NB4 (cell line): Measurements from ENCODE around the gene C4orf50.

Experiments
- CTCF ChIP-seq: IDR thresholded peaks from one replicate; pipeline ENCODE4 v1.5.1; 2012; ENCODE audit warnings: low read depth, low read length
- MAX ChIP-seq: IDR thresholded peaks from 2 replicates; pipeline ENCODE4 v1.6.1; 2011; ENCODE audit warnings: low read depth, low read length
- POLR2A ChIP-seq: IDR thresholded peaks from 2 replicates; pipeline ENCODE4 v1.6.1; 2011; ENCODE audit warnings: mild to moderate bottlenecking; ENCODE audit not compliant: insufficient read length; ENCODE audit errors: extremely low read depth

GRCh38 chr4:6047130-6047673, 29.0 kb upstream of the C4orf50 start:
- TF ChIP-seq CTCF (no peak), MAX (no peak), POLR2A (no peak)
